IMR-90 (cell line): ENCODE data around the gene OBI1.

Experiments used
- BHLHE40 ChIP-seq: fragments of 150-350 bp; IDR thresholded peaks from 2 replicates; pipeline ENCODE4 v1.6.1; 2016; ENCODE audit warnings: mild to moderate bottlenecking, low read depth, low read length
- CEBPB ChIP-seq: IDR thresholded peaks from 2 replicates; pipeline ENCODE4 v1.6.1; 2012; ENCODE audit warnings: low read depth, low read length, improper control_type of control experiment
- CHD1 ChIP-seq: IDR thresholded peaks from 2 replicates; pipeline ENCODE4 v1.6.1; 2012; ENCODE audit warnings: low read depth, low read length, improper control_type of control experiment
- CTCF ChIP-seq: conservative IDR thresholded peaks from 2 replicates; pipeline ENCODE4 v1.5.1; 2012; ENCODE audit warnings: mild to moderate bottlenecking, low read depth, low read length, improper control_type of control experiment
- FOS ChIP-seq: fragments of 150-350 bp; IDR thresholded peaks from 2 replicates; pipeline ENCODE4 v1.6.1; 2016; ENCODE audit warnings: low read depth, low read length
- MAFK ChIP-seq: IDR thresholded peaks from 2 replicates; pipeline ENCODE4 v1.6.1; 2012; ENCODE audit warnings: low read depth, low read length, improper control_type of control experiment
- MXI1 ChIP-seq: IDR thresholded peaks from 2 replicates; pipeline ENCODE4 v1.6.1; 2012; ENCODE audit warnings: low read depth, mild to moderate bottlenecking, low read length, moderate library complexity, borderline replicate concordance
- NFE2L2 ChIP-seq: fragments of 150-350 bp; IDR thresholded peaks from 2 replicates; pipeline ENCODE4 v1.6.1; 2016; ENCODE audit warnings: low read depth, mild to moderate bottlenecking, low read length
- POLR2A ChIP-seq: IDR thresholded peaks from 2 replicates; pipeline ENCODE4 v1.6.1; 2012; ENCODE audit warnings: mild to moderate bottlenecking, low read depth, low read length
- RAD21 ChIP-seq: IDR thresholded peaks from 2 replicates; pipeline ENCODE4 v1.6.1; 2012; ENCODE audit warnings: low read length, improper control_type of control experiment
- RCOR1 ChIP-seq: IDR thresholded peaks from 2 replicates; pipeline ENCODE4 v1.6.1; 2012; ENCODE audit warnings: mild to moderate bottlenecking, low read length, improper control_type of control experiment; ENCODE audit not compliant: insufficient replicate concordance
- RFX5 ChIP-seq: IDR thresholded peaks from 2 replicates; pipeline ENCODE4 v1.8.0; 2012; ENCODE audit warnings: low read depth, mild to moderate bottlenecking, low read length, moderate library complexity
- SMC3 ChIP-seq: fragments of 150-350 bp; IDR thresholded peaks from 2 replicates; pipeline ENCODE4 v1.6.1; 2016; ENCODE audit warnings: low read depth, mild to moderate bottlenecking, antibody characterized with exemption, low read length, moderate library complexity
- USF2 ChIP-seq: fragments of 150-350 bp; IDR thresholded peaks from 2 replicates; pipeline ENCODE4 v1.6.1; 2017; ENCODE audit warnings: mild to moderate bottlenecking, antibody characterized with exemption, low read length, low read depth

- TF ChIP-seq POLR2A: no peak
- no peak for TF ChIP-seq NFE2L2
- TF ChIP-seq CTCF: no peak
- no peak for TF ChIP-seq USF2
- no peak for TF ChIP-seq RAD21
- TF ChIP-seq SMC3: no peak
- TF ChIP-seq RFX5: no peak
- no peak for TF ChIP-seq MXI1
- no peak for TF ChIP-seq CHD1
- no peak for TF ChIP-seq MAFK
- TF ChIP-seq CEBPB: no peak
- no peak for TF ChIP-seq FOS
- TF ChIP-seq RCOR1: no peak
- no peak for TF ChIP-seq BHLHE40
Observed at GRCh38 chr13:78598116-78598781, 60.7 kb downstream of the OBI1 start.
